Choroid plexus epithelial cell (primary cell): Measurements from ENCODE around the gene RNU6-9.
A peak's percentile ranks its signal among the peaks of the same experiment; 100 is the strongest.

Experiments
- DNase-seq: peaks from one replicate; pipeline ENCODE4 v3.0.0-alpha.2; 2010; ENCODE audit warnings: low read depth
- H3K4me3 ChIP-seq: 2 replicates; pipeline ENCODE4 v1.5.1; 2011; ENCODE audit warnings: low read depth, mild to moderate bottlenecking, control low read depth, low read length, moderate library complexity
- CTCF ChIP-seq: conservative IDR thresholded peaks from 2 replicates; pipeline ENCODE4 v1.5.1; 2011; ENCODE audit warnings: low read depth, mild to moderate bottlenecking, control low read depth, inconsistent platforms, low read length, moderate library complexity

Gene RNU6-9

GRCh38 chr19:897442-898039 is 4.3 kb downstream of the RNU6-9 start:
- H3K4me3 ChIP-seq, result no peak overlapping the region
- TF ChIP-seq CTCF, result peak; percentile 16
- no peak for DNase-seq

GRCh38 chr19:898663-899062 is 5.4 kb downstream of the RNU6-9 start:
- no peak for TF ChIP-seq CTCF
- H3K4me3 ChIP-seq, result no peak overlapping the region
- no peak for DNase-seq

- no peak for DNase-seq
- TF ChIP-seq CTCF, result no peak
- H3K4me3 ChIP-seq, result no peak overlapping the region
Observed at GRCh38 chr19:899336-900042, 6.2 kb downstream of the RNU6-9 start.

GRCh38 chr19:900043-900301 is 6.7 kb downstream of the RNU6-9 start:
- DNase-seq, result no peak
- TF ChIP-seq CTCF, result no peak
- H3K4me3 ChIP-seq, result no peak overlapping the region

- no peak overlapping the region for H3K4me3 ChIP-seq
- DNase-seq, result no peak
- no peak for TF ChIP-seq CTCF
Observed at GRCh38 chr19:900302-901111, 7.2 kb downstream of the RNU6-9 start.

- no peak overlapping the region for H3K4me3 ChIP-seq
- no peak for DNase-seq
Observed at GRCh38 chr19:901216-902092, 8.2 kb downstream of the RNU6-9 start.

More at GRCh38 chr19:901216-902092, 8.2 kb downstream of the RNU6-9 start:
- no peak for TF ChIP-seq CTCF
